Measurements from ENCODE around the gene LZTS3.

DNA sequence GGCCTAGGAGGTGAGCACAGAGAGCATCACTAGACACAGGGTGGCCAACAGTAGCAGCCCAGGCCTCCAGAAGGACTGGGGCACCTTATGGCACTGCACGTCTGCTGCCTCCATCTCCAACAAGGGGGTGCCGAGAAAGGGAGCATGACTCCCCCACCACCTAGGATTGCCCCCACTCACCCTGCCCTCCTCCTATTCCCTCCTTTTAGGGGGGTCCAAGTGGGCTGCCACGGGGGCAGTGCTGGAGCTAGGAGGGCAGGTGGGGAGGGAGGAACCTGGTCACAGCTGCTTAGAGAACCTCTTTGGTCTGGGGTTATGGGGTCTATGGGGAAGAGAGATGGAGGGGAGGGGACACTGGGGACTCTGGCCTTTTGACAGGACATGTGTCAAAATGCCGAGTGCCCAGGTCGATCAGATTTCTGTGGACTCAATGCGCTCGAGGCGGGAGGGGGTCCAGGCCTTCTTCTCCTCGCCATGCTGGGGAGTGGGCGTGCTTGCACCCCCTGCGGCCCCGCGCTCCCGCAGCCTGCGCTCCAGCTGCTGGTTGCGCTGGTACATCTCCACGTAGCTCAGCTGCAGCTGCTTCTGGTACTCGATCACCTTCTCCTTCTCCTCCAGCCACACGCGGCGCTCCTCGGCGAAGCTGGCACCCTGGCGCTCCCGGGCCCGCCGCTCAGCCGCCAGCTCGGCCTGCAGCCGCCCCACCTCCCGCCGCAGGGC lies 9.1 kb downstream of the LZTS3 start:
- TF ChIP-seq, protein P1, sequence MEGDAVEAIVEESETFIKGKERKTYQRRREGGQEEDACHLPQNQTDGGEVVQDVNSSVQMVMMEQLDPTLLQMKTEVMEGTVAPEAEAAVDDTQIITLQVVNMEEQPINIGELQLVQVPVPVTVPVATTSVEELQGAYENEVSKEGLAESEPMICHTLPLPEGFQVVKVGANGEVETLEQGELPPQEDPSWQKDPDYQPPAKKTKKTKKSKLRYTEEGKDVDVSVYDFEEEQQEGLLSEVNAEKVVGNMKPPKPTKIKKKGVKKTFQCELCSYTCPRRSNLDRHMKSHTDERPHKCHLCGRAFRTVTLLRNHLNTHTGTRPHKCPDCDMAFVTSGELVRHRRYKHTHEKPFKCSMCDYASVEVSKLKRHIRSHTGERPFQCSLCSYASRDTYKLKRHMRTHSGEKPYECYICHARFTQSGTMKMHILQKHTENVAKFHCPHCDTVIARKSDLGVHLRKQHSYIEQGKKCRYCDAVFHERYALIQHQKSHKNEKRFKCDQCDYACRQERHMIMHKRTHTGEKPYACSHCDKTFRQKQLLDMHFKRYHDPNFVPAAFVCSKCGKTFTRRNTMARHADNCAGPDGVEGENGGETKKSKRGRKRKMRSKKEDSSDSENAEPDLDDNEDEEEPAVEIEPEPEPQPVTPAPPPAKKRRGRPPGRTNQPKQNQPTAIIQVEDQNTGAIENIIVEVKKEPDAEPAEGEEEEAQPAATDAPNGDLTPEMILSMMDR (conservative IDR thresholded peaks at IDR 0.05; ENCODE audit: low read depth, low read length), result no peak
- TF ChIP-seq EZH2 (IDR thresholded peaks at IDR 0.05; ENCODE audit: low read length, unreplicated experiment), result no peak
- TF ChIP-seq EZH2phosphoT487 (IDR thresholded peaks at IDR 0.05; ENCODE audit: borderline replicate concordance, low read length), result no peak
